Gastrocnemius medialis (tissue), 4 donors: ENCODE results near the gene SPATA12. TPM values are rescaled to one million over a fixed set of nuclear protein-coding genes. Genes with fewer than 3 reads are reported as not detected.
"Not testable (repeated sequence)": the region's sequence is repeated elsewhere in the genome, so short reads cannot be mapped to it uniquely, and the experiment has no call there.

ENCODE experiments used
- ATAC-seq, 2 donors: fragments of 150-250 bp; one replicate each; pipeline ENCODE4 v1.9.1; 2016
- DNase-seq, 2 donors: peaks; one replicate each; pipeline ENCODE4 v3.0.0-alpha.2; 2019
- H3K27ac ChIP-seq, 4 donors: fragments of 200-600 bp; sonication (generic); 1 replicate in 1 of 4; 2 replicates in 3 of 4; pipeline ENCODE4 v1.5.1; 2016 to 2018; ENCODE audit warnings: mild to moderate bottlenecking in 2 of 4, moderate library complexity in 1 of 4
- H3K27me3 ChIP-seq, 3 donors: fragments of 200-600 bp; sonication (generic) in 2 of 3; 1 replicate in 1 of 3; 2 replicates in 2 of 3; pipeline versions ENCODE4 v1.5.1 to v1.6.0; 2016 to 2019; ENCODE audit warnings: mild to moderate bottlenecking in 1 of 3, moderate library complexity in 1 of 3
- H3K36me3 ChIP-seq, 2 donors: fragments of 200-600 bp; sonication (generic) in 1 of 2; one replicate each; pipeline ENCODE4 v1.5.1; 2017 to 2018
- H3K4me1 ChIP-seq, 2 donors: fragments of 200-600 bp; sonication (generic) in 1 of 2; one replicate each; pipeline ENCODE4 v1.5.1; 2016 to 2017; ENCODE audit warnings: mild to moderate bottlenecking in 2 of 2
- H3K4me3 ChIP-seq, 4 donors: fragments of 200-600 bp; sonication (generic) in 3 of 4; 1 replicate in 1 of 4; 2 replicates in 3 of 4; pipeline ENCODE4 v1.5.1; 2016 to 2019; ENCODE audit warnings: mild to moderate bottlenecking in 2 of 4
- H3K9me3 ChIP-seq, 3 donors: fragments of 200-600 bp; sonication (generic) in 2 of 3; 1 replicate in 1 of 3; 2 replicates in 2 of 3; pipeline ENCODE4 v1.5.1; 2016 to 2019
- POLR2A ChIP-seq, 2 donors: fragments of 450-650 bp; IDR thresholded peaks; one replicate each; pipeline ENCODE4 v1.6.1; 2017; ENCODE audit warnings: antibody characterized with exemption in 2 of 2, mild to moderate bottlenecking in 2 of 2, moderate library complexity in 2 of 2
- in situ Hi-C, 4 donors: fragments of 200-750 bp; cut with MboI; loops; one replicate each; pipeline versions ENCODE4 v1.15.0 to v1.8.0; 2017; ENCODE audit warnings: low sequenced_read_pairs in 4 of 4
- intact Hi-C: fragments of 100-400 bp; cut with DNase I; formaldehyde crosslinking; loops from one replicate; pipeline ENCODE4 v1.15.1; 2023; ENCODE audit warnings: low total_unique reads
- total RNA-seq, 4 donors: library from RNA; depleted of rRNA; stranded (reverse); fragments of >200 nt; gene quantifications; one replicate each; pipeline versions ENCODE4 v1.1.0 to v1.2.3, GENCODE V29; 2016
- TF ChIP-seq, protein P1 (sequence below), 5 experiments: fragments of 450-650 bp in 3 of 5; fragments of 200-600 bp in 2 of 5; sonication (generic) in 2 of 5; IDR thresholded peaks in 4 of 5; conservative IDR thresholded peaks in 1 of 5; 1 replicate in 4 of 5; 2 replicates in 1 of 5; pipeline ENCODE4 v1.5.1; 2016 to 2019; ENCODE audit warnings: antibody characterized with exemption in 5 of 5, mild to moderate bottlenecking in 3 of 5, moderate library complexity in 3 of 5

Gene SPATA12
- total RNA-seq, 4 donors from 2014 or later: not detected

DNA sequence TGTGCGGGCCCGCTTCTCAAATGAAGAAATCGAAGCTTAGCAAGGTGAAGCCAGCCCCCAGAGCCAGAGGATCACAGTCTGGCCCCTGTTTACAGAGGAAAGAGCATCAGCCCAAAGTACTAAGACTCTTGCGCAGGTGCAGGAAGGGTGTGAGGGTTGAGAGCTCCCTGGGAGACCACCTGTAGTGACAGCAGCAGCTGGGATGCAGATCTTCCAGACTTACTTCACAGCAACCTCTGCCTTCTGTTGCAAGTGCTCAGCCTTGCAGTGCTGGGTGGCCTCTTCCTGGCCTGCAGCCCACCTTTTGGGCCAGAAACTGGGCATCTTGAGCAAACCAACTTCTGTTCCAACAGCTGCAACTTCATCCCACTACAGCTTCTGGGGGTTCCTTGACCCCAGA is 19.7 kb downstream of the SPATA12 start:
- no peak for DNase-seq
- no peaks in the 10 kb centered on the region for H3K9me3 ChIP-seq
- H3K4me1 ChIP-seq: peaks cover 0 to 12% of the 10 kb centered on the region in 2 donors
- H3K4me3 ChIP-seq: no peak overlapping the region
- peaks cover 9 to 21% (median 14%) of the 10 kb centered on the region in 3 donors for H3K27me3 ChIP-seq
- in situ Hi-C loops (no loop called here), intact Hi-C loops (no loop called here)
- TF ChIP-seq POLR2A (IDR thresholded peaks at IDR 0.05): no peak
- TF ChIP-seq, protein P1, sequence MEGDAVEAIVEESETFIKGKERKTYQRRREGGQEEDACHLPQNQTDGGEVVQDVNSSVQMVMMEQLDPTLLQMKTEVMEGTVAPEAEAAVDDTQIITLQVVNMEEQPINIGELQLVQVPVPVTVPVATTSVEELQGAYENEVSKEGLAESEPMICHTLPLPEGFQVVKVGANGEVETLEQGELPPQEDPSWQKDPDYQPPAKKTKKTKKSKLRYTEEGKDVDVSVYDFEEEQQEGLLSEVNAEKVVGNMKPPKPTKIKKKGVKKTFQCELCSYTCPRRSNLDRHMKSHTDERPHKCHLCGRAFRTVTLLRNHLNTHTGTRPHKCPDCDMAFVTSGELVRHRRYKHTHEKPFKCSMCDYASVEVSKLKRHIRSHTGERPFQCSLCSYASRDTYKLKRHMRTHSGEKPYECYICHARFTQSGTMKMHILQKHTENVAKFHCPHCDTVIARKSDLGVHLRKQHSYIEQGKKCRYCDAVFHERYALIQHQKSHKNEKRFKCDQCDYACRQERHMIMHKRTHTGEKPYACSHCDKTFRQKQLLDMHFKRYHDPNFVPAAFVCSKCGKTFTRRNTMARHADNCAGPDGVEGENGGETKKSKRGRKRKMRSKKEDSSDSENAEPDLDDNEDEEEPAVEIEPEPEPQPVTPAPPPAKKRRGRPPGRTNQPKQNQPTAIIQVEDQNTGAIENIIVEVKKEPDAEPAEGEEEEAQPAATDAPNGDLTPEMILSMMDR (IDR thresholded peaks at IDR 0.05 in 4 of 5, conservative IDR thresholded peaks at IDR 0.05 in 1 of 5): no peak
- no peaks in the 10 kb centered on the region for H3K36me3 ChIP-seq
- ATAC-seq: no peak
- H3K27ac ChIP-seq: no peak overlapping the region

DNA sequence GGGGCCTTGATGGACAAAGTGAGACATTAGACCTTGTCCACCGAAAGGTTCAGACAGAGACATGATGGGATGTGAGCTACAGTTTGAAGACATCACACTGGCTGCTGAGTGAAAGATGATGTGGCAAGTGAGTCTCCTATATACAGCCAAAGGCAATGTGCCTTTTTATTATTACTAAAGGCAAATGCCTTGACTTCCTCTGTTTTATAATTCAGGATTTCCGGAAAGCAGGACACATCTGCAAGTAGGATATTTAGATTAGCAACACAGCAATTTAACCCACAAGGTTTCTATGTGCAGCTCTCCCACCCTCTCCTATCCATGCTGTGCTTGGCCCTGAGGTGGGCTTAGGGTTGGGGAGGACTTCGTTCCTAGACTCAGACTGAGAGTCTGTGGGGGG is 20.7 kb downstream of the SPATA12 start:
- peaks cover 0 to 12% of the 10 kb centered on the region in 2 donors for H3K4me1 ChIP-seq
- intact Hi-C loops (no loop called here), in situ Hi-C loops (no loop called here)

DNA sequence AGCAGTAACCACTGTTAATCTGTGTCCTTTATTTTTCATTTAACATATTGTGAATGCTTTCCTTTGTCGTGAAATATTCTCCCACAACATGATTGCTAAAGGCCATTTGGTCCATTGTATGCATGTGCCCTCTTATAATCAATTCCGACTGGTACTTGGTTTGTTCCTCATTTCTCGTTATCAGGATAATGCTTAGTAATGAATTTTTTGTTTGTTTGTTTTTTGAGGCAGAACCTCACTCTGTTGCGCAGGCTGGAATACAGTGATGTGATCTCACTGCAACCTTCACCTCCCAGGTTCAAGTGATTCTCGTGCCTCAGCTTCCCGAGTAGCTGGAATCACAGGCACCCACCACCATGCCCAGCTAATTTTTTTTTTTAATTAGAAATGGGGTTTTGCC is 22.0 kb downstream of the SPATA12 start:
- H3K4me3 ChIP-seq: no peak overlapping the region
- ATAC-seq (no peak), DNase-seq (no peak)
- H3K36me3 ChIP-seq: no peaks in the 10 kb centered on the region
- peaks cover 0 to 12% of the 10 kb centered on the region in 2 donors for H3K4me1 ChIP-seq
- no peaks in the 10 kb centered on the region for H3K9me3 ChIP-seq
- H3K27ac ChIP-seq: no peak overlapping the region
- H3K27me3 ChIP-seq: peaks cover 3 to 11% (median 6%) of the 10 kb centered on the region in 3 donors
- no peak for TF ChIP-seq POLR2A (IDR thresholded peaks at IDR 0.05)
- TF ChIP-seq, protein P1 (IDR thresholded peaks at IDR 0.05 in 4 of 5, conservative IDR thresholded peaks at IDR 0.05 in 1 of 5): no peak
- in situ Hi-C loops (no loop called here), intact Hi-C loops (no loop called here)

More for the DNA sequence above, 20.7 kb downstream of the SPATA12 start:
- Histone ChIP-seq H3K27me3 (peaks cover 6 to 21% (median 14%) of the 10 kb centered on the region in 3 donors), H3K4me3 (no peak overlapping the region), H3K36me3 (no peaks in the 10 kb centered on the region), H3K27ac (no peak overlapping the region), H3K9me3 (no peaks in the 10 kb centered on the region)
- TF ChIP-seq POLR2A (IDR thresholded peaks at IDR 0.05): no peak
- ATAC-seq (no peak), DNase-seq (no peak)

DNA sequence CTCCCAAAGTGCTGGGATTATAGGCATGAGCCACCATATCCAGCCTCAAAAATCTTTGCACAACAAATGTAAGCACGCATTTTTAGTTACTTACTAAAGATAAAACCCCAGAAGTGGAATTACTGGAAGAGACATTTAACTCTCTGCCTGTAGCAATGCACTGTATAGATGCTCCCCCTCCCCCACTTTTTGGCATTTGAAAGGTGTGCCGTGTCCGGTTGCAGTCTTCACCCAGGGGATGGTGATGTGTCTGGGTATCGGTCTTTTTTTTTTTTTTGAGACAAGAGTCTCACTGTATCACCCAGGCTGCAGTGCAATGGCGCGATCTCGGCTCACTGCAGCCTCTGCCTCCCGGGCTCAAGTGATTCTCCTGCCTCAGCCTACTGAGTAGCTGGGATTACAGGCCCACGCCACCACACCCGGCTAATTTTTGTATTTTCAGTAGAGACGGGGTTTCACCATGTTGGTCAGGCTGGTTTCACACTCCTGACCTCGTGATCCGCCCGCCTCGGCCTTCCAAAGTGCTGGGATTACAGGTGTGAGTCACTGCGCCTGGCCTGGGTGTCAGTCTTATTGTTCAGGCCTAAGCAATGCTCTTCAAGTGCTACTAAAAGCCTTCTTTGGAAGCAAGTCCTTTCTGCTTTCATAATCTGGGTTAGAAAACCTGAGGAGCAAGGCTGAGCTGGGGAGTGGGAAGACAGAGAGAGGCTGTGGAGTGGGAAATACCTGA is 23.0 kb downstream of the SPATA12 start:
- intact Hi-C loops, H3K36me3 ChIP-seq, DNase-seq, in situ Hi-C loops, H3K9me3 ChIP-seq, H3K27ac ChIP-seq, H3K27me3 ChIP-seq, H3K4me3 ChIP-seq, H3K4me1 ChIP-seq, ATAC-seq: not testable (repeated sequence)

DNA sequence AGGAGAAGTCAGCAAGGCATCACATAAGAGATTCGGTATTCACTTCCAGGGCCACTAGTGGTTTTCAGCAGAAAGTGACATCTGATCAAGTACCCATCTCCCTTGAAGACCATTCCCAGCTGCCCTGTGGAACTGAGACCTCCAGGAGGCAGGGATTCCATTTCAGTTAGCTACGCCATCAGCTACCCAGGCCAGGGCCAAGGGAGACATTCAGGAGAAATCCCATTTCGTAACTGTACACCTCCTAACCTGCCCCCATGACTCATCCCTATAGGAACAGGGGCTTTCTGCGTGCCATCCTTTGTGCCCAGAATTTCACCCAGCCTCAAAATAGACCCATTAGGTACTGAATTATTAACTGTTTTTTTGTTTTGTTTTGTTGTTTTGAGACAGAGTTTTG is 24.7 kb downstream of the SPATA12 start:
- H3K27ac ChIP-seq: no peak overlapping the region
- in situ Hi-C loops (no loop called here), intact Hi-C loops (no loop called here)
- DNase-seq (no peak), ATAC-seq (no peak)
- no peaks in the 10 kb centered on the region for H3K27me3 ChIP-seq
- no peak overlapping the region for H3K4me3 ChIP-seq
- no peaks in the 10 kb centered on the region for H3K36me3 ChIP-seq
- H3K9me3 ChIP-seq: no peaks in the 10 kb centered on the region
- TF ChIP-seq, protein P1 (IDR thresholded peaks at IDR 0.05 in 4 of 5, conservative IDR thresholded peaks at IDR 0.05 in 1 of 5): no peak
- H3K4me1 ChIP-seq: no peaks in the 10 kb centered on the region

DNA sequence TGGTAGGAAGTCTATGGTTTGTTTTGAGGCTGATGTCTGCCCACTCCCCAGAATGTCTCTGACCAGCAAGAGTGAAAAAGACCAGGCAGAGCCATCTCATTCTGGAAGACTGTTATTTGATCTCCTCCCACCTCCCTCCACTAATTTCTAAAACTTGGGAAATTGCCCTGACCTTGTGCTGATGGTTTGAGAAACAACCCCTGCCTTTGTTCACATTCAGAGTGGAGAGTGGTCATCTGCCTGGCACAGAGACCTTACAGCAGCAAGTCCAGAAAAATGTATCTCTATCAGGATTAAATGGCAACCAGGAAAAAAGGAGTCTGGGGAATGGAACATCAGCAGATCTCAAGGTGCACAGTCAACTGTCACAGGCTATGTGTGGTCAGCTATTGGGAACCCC is 25.7 kb downstream of the SPATA12 start:
- H3K9me3 ChIP-seq: no peaks in the 10 kb centered on the region
- in situ Hi-C loops: no loop called here
- intact Hi-C loops: no loop called here
- no peak for ATAC-seq
- no peak overlapping the region for H3K27ac ChIP-seq
- H3K4me3 ChIP-seq: no peak overlapping the region
- no peak for TF ChIP-seq POLR2A (IDR thresholded peaks at IDR 0.05)
- DNase-seq: no peak
- no peaks in the 10 kb centered on the region for H3K27me3 ChIP-seq
- H3K36me3 ChIP-seq: no peaks in the 10 kb centered on the region
- no peaks in the 10 kb centered on the region for H3K4me1 ChIP-seq
